GM23338 (cell line): ENCODE data around the gene CFHR4. TPM values are rescaled to one million over a fixed set of nuclear protein-coding genes. Genes with fewer than 3 reads are reported as not detected.

Experiments used
- ATAC-seq: fragments of 200-7000 bp; cut with Tn5 transposase; 3 replicates; pipeline ENCODE4 v1.9.1; 2020
- DNase-seq: peaks from one replicate; pipeline ENCODE4 v3.0.0-alpha.2; 2015; ENCODE audit warnings: low spot score
- H2AFZ ChIP-seq: fragments of 200-600 bp; sonication (generic); 2 replicates; pipeline ENCODE4 v1.8.0; 2016; ENCODE audit warnings: antibody characterized with exemption, mild to moderate bottlenecking, moderate library complexity
- H3F3A ChIP-seq: fragments of 200-600 bp; sonication (generic); replicated peaks from 2 replicates; pipeline ENCODE4 v1.8.0; 2017; ENCODE audit warnings: antibody characterized with exemption, mixed run types, low read depth
- H3K27ac ChIP-seq: fragments of 200-600 bp; sonication (generic); 2 replicates; pipeline ENCODE4 v1.6.1; 2016; ENCODE audit warnings: low read depth
- H3K27me3 ChIP-seq: fragments of 200-600 bp; sonication (generic); 2 replicates; pipeline ENCODE4 v1.8.0; 2016; ENCODE audit warnings: mild to moderate bottlenecking, mixed run types, moderate library complexity; ENCODE audit not compliant: insufficient read depth
- H3K36me3 ChIP-seq: fragments of 200-600 bp; sonication (generic); 2 replicates; pipeline ENCODE4 v1.8.0; 2016; ENCODE audit warnings: mild to moderate bottlenecking; ENCODE audit not compliant: insufficient read depth
- H3K4me1 ChIP-seq: fragments of 200-600 bp; sonication (generic); 2 replicates; pipeline ENCODE4 v1.8.0; 2016; ENCODE audit warnings: mild to moderate bottlenecking, moderate library complexity; ENCODE audit not compliant: insufficient read depth
- H3K4me2 ChIP-seq: fragments of 200-600 bp; sonication (generic); 2 replicates; pipeline ENCODE4 v1.7.1; 2017; ENCODE audit warnings: mixed run types
- H3K4me3 ChIP-seq: fragments of 200-600 bp; sonication (generic); 2 replicates; pipeline ENCODE4 v1.6.1; 2016; ENCODE audit warnings: mixed run types
- H3K79me2 ChIP-seq: fragments of 200-600 bp; sonication (generic); replicated peaks from 2 replicates; pipeline ENCODE4 v1.8.0; 2017; ENCODE audit warnings: mild to moderate bottlenecking; ENCODE audit not compliant: insufficient read depth
- H3K9me2 ChIP-seq: fragments of 200-600 bp; sonication (generic); 2 replicates; pipeline ENCODE4 v1.8.0; 2017; ENCODE audit not compliant: insufficient read depth
- H4K20me1 ChIP-seq: fragments of 200-600 bp; sonication (generic); replicated peaks from 2 replicates; pipeline ENCODE4 v1.8.0; 2017; ENCODE audit warnings: mild to moderate bottlenecking; ENCODE audit not compliant: insufficient read depth
- H3K27ac Mint-ChIP-seq: 2 replicates; pipeline ENCODE4 v1.8.0; 2020; ENCODE audit warnings: inconsistent platforms, mild to moderate bottlenecking, moderate library complexity, mixed read lengths
- H3K27me3 Mint-ChIP-seq: 3 replicates; pipeline ENCODE4 v1.8.0; 2022; ENCODE audit warnings: low read depth, mild to moderate bottlenecking, moderate library complexity, mixed read lengths, inconsistent platforms; ENCODE audit not compliant: insufficient read depth, poor library complexity
- H3K36me3 Mint-ChIP-seq: 3 replicates; pipeline ENCODE4 v1.8.0; 2021; ENCODE audit warnings: low read depth, mild to moderate bottlenecking, inconsistent platforms, moderate library complexity, mixed read lengths
- H3K4me1 Mint-ChIP-seq: 3 replicates; pipeline ENCODE4 v1.8.0; 2020; ENCODE audit warnings: mild to moderate bottlenecking, inconsistent platforms, mixed read lengths
- H3K4me3 Mint-ChIP-seq: 3 replicates; pipeline ENCODE4 v1.8.0; 2021; ENCODE audit warnings: moderate library complexity, mild to moderate bottlenecking, inconsistent platforms, mixed read lengths
- H3K9me3 Mint-ChIP-seq: 3 replicates; pipeline ENCODE4 v1.8.0; 2020; ENCODE audit warnings: moderate library complexity, mild to moderate bottlenecking, inconsistent platforms, mixed read lengths
- JUNB ChIP-seq: IDR thresholded peaks from one replicate; pipeline ENCODE4 v1.6.1; 2016; ENCODE audit warnings: antibody characterized with exemption; ENCODE audit not compliant: unreplicated experiment
- NANOG ChIP-seq: IDR thresholded peaks from 2 replicates; pipeline ENCODE4 v1.6.1; 2016; ENCODE audit warnings: antibody characterized with exemption, borderline replicate concordance
- REST ChIP-seq: IDR thresholded peaks from one replicate; pipeline ENCODE4 v1.6.1; 2018; ENCODE audit warnings: antibody characterized with exemption; ENCODE audit not compliant: unreplicated experiment
- ZNF114 ChIP-seq: fragments of 250-450 bp; sonication (Bioruptor Pico); IDR thresholded peaks from 2 replicates; pipeline ENCODE4 v1.5.0; 2020; ENCODE audit warnings: mild to moderate bottlenecking, moderate library complexity
- ZNF462 ChIP-seq: fragments of 250-450 bp; sonication (Bioruptor Pico); IDR thresholded peaks from 2 replicates; pipeline ENCODE4 v1.5.0; 2020; ENCODE audit warnings: mild to moderate bottlenecking, moderate library complexity
- polyA plus RNA-seq: library from polyadenylated mRNA; unstranded; fragments of >200 nt; fragmentation: Nextera tagmentation; extraction: Ambion mirVana; gene quantifications from 2 replicates; pipeline ENCODE4 v1.2.1, GENCODE V29; 2016
- total RNA-seq: library from RNA; depleted of rRNA; stranded (reverse); fragments of >200 nt; shearing (Covaris generic); gene quantifications from 2 replicates; pipeline ENCODE4 v1.2.3, GENCODE V29; 2014
- TF ChIP-seq, protein P1 (sequence below), 2 experiments: fragments of 200-600 bp in 1 of 2; sonication (generic) in 1 of 2; conservative IDR thresholded peaks; 2 replicates each; pipeline versions ENCODE4 v1.5.1 to v1.6.1; 2016 to 2017; ENCODE audit warnings: antibody characterized with exemption in 2 of 2, low read depth in 2 of 2, mild to moderate bottlenecking in 2 of 2, moderate library complexity in 1 of 2
- TF ChIP-seq, protein P2 (sequence below): IDR thresholded peaks from 2 replicates; pipeline ENCODE4 v1.6.1; 2016; ENCODE audit warnings: antibody characterized with exemption

The CFHR4 gene
- total and polyA plus RNA-seq, 2 experiments from 2014 or later = not detected

GRCh38 chr1:196897158-196897828, 9.4 kb downstream of the CFHR4 start:
- TF ChIP-seq, protein P1, sequence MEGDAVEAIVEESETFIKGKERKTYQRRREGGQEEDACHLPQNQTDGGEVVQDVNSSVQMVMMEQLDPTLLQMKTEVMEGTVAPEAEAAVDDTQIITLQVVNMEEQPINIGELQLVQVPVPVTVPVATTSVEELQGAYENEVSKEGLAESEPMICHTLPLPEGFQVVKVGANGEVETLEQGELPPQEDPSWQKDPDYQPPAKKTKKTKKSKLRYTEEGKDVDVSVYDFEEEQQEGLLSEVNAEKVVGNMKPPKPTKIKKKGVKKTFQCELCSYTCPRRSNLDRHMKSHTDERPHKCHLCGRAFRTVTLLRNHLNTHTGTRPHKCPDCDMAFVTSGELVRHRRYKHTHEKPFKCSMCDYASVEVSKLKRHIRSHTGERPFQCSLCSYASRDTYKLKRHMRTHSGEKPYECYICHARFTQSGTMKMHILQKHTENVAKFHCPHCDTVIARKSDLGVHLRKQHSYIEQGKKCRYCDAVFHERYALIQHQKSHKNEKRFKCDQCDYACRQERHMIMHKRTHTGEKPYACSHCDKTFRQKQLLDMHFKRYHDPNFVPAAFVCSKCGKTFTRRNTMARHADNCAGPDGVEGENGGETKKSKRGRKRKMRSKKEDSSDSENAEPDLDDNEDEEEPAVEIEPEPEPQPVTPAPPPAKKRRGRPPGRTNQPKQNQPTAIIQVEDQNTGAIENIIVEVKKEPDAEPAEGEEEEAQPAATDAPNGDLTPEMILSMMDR (conservative IDR thresholded peaks at IDR 0.05; ENCODE audit: low read depth in 2 of 2) = peak; percentile 29 to 38; a peak in 2 of 4 replicates
- TF ChIP-seq JUNB = no peak
- TF ChIP-seq ZNF114 (CRISPR knock-in tag) = no peak
- TF ChIP-seq ZNF462 (CRISPR knock-in tag) = no peak
- TF ChIP-seq NANOG = no peak
- TF ChIP-seq, protein P2, sequence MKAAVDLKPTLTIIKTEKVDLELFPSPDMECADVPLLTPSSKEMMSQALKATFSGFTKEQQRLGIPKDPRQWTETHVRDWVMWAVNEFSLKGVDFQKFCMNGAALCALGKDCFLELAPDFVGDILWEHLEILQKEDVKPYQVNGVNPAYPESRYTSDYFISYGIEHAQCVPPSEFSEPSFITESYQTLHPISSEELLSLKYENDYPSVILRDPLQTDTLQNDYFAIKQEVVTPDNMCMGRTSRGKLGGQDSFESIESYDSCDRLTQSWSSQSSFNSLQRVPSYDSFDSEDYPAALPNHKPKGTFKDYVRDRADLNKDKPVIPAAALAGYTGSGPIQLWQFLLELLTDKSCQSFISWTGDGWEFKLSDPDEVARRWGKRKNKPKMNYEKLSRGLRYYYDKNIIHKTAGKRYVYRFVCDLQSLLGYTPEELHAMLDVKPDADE = no peak
- no peak for TF ChIP-seq REST
- H3K27me3 Mint-ChIP-seq = peaks cover 6% of the 10 kb centered on the region
- H3K4me1 ChIP-seq = peaks cover 10% of the 10 kb centered on the region; the same call in 1 of the 2 replicates
- peak overlapping the region; percentile 67; the same call in 2 of the 3 replicates for H3K4me3 Mint-ChIP-seq
- peak; percentile 74 for DNase-seq
- peak overlapping the region; percentile 79 for H3K4me2 ChIP-seq
- no peak overlapping the region for H3K27ac ChIP-seq
- no peaks in the 10 kb centered on the region for H3K9me2 ChIP-seq
- H3K9me3 Mint-ChIP-seq = no peaks in the 10 kb centered on the region
- H3K27ac Mint-ChIP-seq = no peak overlapping the region
- peak overlapping the region; percentile 63 for H3K4me3 ChIP-seq
- no peaks in the 10 kb centered on the region for H3K36me3 ChIP-seq
- no peaks in the 10 kb centered on the region for H3K36me3 Mint-ChIP-seq
- peak overlapping the region; percentile 99 for H2AFZ ChIP-seq
- ATAC-seq = peak; percentile 97
- H3F3A ChIP-seq = no peaks in the 10 kb centered on the region
- H4K20me1 ChIP-seq = no peaks in the 10 kb centered on the region
- no peaks in the 10 kb centered on the region; the same call in 2 of the 3 replicates for H3K4me1 Mint-ChIP-seq
- no peaks in the 10 kb centered on the region for H3K79me2 ChIP-seq
- H3K27me3 ChIP-seq = no peaks in the 10 kb centered on the region
